Measurements from ENCODE around the gene PLCH1. TPM values are rescaled to one million over a fixed set of nuclear protein-coding genes. Genes with fewer than 3 reads are reported as not detected.

The PLCH1 gene
- total and polyA plus RNA-seq, 2 of the 8 experiments (the other 6 are each of a cell fraction or from before 2014, with no cell fraction given): 5.8 to 17.2 TPM

DNA sequence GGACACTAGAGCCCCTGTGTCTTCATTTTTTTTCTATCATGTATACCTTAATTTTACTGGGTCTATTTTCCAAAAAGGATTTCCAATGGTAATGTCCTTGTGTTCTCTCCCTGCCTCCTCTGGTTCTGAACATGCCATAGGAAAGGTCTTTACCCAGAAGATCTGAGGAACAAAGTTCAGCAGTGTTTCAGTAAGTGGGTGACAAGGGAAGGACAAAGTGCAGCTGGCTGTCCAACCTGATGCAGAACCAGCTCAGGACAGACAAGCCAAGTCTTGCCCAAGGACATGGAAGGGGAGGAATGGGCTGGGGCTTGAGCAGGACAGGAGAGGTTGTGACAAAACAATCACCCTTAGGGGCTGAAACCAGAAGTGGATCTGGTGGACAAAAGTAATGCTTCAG is 390.2 kb downstream of the PLCH1 start (continued):
- no peak for TF ChIP-seq EGR1 (IDR thresholded peaks at IDR 0.05; ENCODE audit: borderline replicate concordance, low read depth, low read length)

All from H1 (cell line).